HT1080 (cell line): ENCODE results near the gene ELMO2. TPM values are rescaled to one million over a fixed set of nuclear protein-coding genes. Genes with fewer than 3 reads are reported as not detected.

Experiments used
- total RNA-seq: library from RNA; depleted of rRNA; stranded (reverse); fragments of >200 nt; shearing (Covaris generic); gene quantifications from 2 replicates; pipeline ENCODE4 v1.2.3, GENCODE V29; 2014; rRNA removed

ELMO2 gene
- total RNA-seq, 1 experiment from 2014 or later: 24.3 TPM

Other genes with a start within 250 kb of the ELMO2 start
- gene CDH22, start 98.1 kb downstream of the ELMO2 start, total RNA-seq: not detected in 2 replicates
- not detected in 2 replicates for gene ZNF334, start 106.9 kb upstream of the ELMO2 start, total RNA-seq
- not detected in 2 replicates for gene OCSTAMP, start 144.0 kb upstream of the ELMO2 start, total RNA-seq
- gene SLC13A3, start 244.8 kb upstream of the ELMO2 start, total RNA-seq: not detected in 2 replicates